H4 (cell line): ENCODE data around the gene CYBB. TPM values are rescaled to one million over a fixed set of nuclear protein-coding genes. Genes with fewer than 3 reads are reported as not detected.

ENCODE experiments used
- DNase-seq: peaks from one replicate; pipeline ENCODE4 v3.0.0-alpha.2; 2015; ENCODE audit warnings: low spot score
- total RNA-seq: library from RNA; depleted of rRNA; stranded (reverse); fragments of >200 nt; shearing (Covaris generic); gene quantifications from 2 replicates; pipeline ENCODE4 v1.2.3, GENCODE V29; 2014

The CYBB gene
- total RNA-seq, 1 experiment from 2014 or later = 0.23 TPM

DNA sequence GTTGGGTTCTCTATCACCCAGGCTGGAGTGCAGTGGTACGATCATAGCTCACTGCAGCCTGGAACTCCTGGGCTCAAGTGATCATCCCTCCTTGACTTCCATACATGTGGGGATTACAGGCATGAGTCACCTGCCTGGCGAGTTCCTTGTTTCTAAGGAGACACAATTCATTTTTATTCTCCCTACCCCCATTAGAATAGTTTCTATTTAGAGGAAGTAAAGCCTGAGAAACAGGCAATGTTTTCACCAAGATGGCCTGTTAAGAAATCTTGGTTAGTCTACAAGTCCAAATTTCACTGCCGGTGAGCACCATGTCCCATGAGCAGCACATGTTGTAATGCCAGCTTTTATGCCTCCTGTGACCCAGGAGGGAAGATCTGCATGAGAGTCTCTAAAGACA is 5.7 kb downstream of the CYBB start:
- DNase-seq = no peak

DNA sequence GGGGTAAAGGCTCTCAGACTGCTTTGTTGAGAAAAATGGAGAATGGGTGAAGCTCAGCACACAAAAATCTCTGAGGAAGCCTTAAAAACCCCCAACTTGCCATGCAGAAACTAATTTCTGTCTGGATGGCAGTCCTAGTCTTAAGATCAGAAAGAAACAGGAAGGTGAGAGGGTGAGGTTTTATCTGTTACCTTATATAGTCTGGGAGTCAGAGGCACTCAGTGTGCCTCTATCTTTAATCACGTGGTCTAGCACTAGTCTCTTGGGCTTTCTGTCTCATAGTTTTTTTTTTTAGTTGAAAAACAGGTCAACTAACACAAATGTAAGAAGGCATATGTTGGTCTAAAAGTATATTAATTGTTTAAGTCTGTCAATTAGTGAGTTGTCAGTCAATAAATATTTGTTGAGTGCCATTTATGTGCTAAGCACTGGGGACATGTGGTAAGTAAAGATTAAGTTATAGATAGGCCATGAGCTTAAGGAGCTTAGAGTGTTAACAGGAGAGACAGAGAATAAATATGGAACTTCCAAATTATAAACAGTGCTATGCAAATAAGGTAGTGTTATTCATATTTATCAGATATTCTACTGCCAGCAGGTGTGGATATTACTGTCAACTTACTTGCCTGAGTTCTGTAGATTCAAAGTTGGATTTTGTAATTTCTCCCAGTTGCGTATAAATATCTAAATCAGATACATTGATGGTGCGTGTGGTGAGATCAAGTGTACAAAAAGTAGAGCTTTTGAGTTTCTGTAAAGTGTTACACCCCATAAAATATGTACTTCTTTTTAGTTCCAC is 7.0 kb downstream of the CYBB start:
- no peak for DNase-seq

DNA sequence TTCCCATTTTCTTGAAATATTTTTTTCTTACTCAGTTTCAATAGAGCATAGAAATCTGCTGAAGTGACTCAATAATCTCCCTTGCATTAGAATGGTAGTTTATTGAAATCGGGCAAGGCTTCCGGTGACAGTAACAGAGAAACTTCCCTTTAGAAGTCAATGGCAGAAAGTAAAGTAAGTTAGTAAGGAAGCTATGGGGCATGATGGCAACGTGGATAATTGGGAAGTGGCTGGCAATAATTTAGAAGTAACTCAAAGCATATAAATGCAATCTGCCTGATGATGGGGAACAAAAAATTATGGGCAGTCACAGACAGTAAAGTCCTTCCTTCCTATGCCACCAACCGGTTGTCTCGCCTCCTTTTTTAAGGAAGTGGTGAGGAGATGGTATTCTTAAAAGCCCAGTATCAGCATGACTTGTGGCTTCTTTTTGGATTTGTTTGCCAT is 7.6 kb downstream of the CYBB start:
- DNase-seq = no peak

DNA sequence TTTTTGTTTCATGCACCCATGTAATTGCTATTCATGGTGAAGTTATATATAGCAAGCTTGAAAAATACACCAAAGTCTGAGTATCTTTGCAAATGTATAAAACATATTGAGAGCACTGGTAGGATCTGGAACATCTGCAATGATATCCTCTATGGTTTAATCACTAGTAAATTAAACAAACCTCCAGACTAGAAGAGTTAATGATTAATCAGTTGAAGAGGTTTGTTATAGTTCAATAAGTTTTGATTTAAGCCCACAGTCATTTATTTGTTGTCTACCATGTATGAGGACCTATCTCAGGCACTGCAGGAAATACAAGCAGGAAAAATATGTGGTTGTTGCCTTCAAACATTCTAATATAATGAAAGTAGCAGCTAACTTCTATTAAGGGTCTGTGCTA is 16.5 kb downstream of the CYBB start:
- no peak for DNase-seq

DNA sequence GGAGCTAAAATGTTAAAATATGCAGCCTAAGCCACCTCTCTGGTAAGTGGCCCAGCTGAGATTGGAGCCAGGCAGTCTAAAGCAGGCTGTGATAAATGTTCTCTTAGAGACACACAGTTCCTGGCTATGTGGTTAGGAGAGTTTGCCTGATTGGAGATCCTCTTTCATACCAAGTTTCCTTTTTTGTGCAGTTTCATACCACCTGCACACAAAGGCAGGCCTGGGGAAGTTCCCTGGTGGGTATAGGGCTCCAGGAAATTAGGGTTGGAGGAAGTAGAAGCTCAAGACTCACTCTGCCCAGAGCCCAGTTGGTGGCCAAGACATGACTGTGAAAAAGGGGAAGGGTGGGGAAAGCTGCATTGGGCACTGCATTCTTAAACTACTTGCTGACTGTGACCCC is 16.9 kb downstream of the CYBB start:
- no peak for DNase-seq

DNA sequence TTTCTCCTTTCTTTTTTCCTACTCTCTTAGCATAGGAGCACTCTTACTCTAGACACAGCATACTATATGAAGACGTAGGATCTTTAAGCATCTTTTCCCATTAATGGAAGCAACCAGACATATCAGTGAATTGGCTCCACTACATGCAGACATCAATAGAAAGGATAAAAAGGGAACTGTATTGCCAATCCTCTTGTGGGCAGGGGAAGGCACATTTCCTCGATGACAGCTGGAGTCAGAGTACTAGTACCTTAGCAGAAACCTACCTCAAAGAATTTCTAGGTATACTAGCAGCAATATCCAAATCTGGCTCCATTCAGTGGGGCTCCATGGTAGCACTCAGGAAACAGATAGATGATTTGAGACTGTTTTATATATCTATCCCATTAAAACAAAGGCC is 20.1 kb downstream of the CYBB start:
- no peak for DNase-seq

DNA sequence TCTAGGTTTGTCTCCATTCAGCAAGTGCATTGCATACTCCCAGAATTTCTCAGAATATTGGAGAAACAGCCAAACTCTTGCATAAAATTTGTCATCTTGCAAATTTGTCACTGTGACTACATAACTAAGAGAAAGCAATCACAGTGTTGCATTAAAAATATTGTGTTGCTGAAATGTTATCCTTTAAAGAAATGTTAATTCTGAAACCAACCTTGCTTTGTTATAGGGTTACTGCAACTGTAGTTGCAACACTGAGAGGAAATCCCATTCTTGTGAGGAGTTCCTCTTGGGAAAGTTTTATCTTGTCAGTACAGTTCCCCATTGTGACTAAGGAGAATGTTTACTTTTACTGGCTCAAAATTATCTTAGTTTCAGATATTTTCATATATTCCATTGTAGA is 20.9 kb downstream of the CYBB start:
- no peak for DNase-seq

DNA sequence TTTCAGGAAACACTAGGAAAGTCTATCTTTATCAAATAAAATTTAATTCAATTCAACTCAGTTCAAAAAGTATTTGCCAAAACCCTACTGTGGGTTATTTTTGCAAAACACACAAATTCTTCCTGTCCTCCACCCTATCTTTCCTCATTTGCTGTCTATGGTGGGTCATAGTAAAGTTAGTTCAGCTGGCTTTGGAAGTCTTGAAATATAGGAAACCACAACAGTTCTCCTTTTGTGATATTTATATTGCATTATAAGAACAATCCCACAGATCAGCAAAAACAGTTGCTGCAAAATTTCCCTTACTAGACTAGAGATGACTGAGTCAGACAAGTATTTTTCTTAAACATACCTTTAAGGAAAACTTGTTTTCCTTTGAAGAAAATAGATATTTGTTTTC is 22.2 kb downstream of the CYBB start:
- DNase-seq = no peak

DNA sequence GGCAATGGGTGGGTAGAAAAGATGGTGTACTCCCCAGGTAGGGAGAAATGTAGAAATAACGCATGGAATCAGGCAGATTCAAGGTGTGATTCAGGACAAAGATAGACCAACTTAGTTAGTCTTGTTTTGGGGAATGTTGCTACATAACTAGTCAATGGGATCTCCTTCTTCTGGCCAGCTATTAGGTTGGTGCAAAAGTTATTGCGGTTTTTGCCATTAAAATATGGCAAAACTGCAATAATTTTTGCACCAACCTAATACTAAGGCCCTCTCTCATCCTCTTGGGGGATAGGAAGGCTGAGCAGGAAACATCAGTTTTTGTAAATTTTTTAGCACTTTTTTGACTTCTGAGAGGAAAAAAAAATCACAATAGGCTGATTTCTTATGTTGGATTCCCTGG is 23.2 kb downstream of the CYBB start:
- no peak for DNase-seq

DNA sequence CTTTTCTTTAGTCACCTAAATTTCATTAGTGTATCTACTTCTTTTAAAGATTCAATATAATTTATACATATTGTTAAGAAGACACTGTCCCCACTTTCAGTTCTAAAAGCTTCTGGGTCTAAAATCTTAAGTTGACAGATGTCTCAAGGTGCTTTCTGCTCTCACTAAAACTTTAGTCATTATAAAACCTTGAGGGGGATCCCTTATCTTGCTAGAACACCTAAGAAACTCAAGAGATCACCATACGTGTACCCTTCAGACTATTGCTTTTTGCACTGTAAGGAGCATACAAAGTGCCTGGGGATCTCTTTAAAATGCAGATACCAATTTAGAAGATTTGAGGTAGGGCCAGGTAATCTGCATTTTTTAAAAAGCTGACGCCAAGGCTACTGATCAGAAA is 30.1 kb downstream of the CYBB start:
- DNase-seq = no peak

DNA sequence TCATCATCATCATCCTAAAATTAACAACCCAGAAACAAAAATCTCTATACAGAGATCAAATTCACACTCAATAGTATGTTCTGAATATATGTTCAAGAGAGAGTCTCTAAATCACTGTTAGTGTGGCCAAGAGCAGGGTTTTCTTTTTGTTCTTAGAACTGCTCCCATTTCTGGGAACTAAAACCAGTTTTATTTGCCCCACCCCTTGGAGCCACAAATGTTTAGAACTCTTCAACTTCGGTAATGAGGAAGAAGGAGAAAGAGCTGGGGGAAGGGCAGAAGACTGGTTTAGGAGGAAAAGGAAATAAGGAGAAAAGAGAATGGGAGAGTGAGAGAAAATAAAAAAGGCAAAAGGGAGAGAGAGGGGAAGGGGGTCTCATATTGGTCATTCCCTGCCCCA is 32.3 kb downstream of the CYBB start:
- DNase-seq = peak; percentile 11

DNA sequence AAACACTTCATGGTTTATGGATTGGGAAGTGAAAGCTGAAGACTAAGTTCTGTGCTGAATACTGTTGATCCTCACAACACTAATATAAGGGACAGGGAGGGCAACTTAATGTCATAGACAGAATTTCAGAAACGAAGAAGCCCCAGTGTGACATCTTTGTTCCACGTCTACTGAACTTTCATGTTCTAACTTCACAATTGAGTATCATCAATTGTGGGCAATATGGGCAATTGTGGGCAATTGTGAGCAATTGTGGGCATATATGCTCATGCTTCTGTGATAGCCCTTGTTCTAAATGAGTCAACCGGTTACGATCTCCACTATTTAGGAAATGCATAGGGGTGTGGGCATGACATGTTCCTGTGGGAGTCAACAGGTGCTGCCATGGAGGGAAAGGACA is 33.7 kb downstream of the CYBB start:
- no peak for DNase-seq

DNA sequence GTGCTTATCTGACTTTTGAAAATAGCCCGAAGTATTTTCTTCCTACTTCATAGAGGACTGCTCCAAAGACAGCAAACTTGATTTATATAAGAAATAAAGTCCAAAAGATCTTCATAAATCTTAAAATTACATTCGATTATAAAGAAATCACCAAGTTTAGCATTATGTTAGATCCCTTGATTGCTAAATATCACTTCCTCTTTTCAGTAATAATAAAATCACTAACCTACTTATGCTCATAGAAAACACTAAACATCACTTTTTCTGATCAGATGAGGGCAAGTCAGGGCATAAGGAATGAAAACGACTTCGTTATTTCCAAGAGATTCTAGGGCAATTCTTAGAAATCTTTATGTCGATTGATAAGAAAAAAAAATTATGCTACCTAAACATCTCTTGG is 35.5 kb downstream of the CYBB start:
- no peak for DNase-seq

DNA sequence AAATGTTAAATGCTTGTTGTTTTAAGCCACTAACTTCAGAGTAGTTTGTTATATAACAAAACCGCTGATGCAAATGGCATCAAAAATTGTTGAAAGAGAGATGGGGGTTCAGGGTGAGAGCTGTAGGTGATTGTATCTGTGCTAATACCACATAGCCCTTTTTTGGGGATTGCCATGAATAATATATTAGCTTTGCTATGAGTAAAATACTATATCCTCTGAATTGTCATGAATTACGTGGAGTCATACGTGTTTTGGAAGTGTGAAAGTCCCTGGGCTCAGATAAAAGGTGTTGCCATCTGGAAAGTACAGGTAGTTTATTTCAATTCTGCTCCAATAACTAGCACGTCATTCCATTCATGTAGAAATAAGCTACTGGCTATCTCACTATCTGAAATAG is 36.9 kb downstream of the CYBB start:
- no peak for DNase-seq

DNA sequence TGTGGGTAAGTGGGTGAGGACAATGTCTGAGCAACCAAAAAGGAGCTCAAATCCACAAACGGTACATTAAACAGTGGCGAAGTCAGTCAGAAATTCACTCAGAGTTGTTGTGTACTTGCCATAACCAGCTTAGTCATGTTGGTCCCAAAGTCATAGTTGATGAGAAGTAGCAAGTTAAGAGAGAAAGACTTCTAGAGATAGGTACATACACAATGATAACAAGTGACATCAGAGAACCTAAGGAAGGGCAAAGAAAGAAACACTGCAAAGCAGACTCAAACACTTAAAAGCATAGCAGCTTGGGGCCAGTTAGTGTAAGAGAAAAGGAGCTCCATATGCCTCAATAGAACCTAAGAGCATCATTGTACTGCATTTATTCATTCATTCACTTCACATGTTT is 37.3 kb downstream of the CYBB start:
- no peak for DNase-seq

DNA sequence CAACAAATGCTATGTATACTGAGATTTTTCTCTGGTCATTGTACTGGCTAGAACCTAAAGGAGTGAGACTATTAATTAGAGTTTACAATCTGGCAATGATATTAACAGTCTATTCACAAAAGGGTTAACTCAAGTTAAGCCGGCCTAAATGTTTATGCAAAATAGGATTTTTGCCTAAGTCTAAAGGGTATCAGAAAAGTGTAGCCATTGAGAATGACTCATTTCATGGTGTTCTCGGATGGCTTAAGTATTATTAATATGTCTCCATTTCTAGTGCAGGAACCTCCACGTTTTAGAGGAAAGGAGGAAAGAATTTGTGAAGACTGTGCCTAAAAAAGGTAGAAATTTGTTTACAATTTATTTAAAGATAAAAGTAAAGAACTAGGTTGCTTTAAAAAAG is 37.7 kb downstream of the CYBB start:
- no peak for DNase-seq

DNA sequence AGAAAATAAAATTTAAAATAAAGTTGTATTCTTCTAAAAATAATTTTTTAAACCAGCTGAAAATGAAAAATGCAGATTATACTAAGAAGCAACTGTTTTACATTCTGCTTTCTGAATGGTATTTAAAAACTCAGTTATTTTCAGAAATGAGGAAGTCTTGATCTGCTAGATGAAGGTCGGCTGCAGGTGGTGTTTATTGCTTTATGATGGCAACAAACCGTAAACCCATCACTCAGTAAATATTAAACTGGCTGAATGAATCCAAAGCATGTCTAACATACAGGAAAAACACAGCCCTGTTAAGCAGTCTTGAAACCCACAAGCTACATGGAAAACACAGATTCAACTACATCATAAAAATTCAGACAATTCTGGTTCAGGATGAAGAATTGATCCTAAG is 38.2 kb downstream of the CYBB start:
- no peak for DNase-seq

DNA sequence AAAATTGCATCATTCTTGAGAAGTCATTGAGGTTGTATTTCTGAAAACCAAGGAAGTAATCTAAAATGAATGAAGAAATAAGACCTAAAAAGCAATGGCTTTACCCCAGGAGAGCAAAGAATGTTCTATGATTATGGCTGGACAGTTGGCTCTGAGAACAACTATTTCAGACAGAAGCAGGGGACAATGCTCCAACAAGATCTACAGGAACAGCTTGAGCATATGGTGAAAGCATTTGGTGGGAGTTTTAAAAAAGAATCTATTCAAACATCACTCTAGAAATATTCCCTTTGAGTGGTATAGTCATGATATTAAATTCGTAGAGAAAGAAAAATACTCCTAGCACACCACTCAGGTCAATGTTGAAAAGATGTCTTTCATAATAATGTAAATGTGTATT is 40.8 kb downstream of the CYBB start:
- no peak for DNase-seq

DNA sequence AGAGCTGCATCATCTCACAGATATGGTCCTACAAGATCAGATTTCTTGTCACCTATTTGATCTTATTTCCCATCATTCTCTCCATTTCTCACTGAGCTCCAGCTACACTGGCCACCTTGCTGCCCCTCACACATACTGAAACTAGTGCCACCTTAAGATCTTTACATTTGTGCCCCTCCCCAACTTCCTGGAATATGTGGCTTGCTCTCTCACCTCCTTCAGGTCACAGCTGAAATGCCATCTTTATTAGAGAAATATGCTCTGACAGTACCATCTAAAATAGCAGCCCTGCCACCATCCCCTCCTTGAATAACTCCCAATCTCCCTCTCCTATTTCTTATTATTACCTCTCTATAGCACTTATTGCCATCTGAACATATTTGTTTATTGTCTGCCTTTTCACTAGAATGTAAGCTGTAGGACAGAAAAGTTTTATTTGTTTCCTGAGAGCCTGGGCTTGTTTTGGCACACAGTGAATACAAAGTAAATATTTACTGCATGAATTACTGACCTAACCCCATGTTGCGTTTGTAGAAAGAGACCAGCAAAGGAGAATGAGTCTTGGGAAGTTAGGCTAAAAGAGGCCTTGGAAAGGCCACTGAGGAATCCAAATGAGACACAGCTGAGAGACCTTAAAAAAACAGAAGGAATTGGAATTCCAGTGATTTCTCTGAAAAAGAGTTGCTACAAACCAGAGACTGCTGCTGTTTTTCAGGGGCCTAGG is 44.8 kb downstream of the CYBB start:
- peak; percentile 6 for DNase-seq

DNA sequence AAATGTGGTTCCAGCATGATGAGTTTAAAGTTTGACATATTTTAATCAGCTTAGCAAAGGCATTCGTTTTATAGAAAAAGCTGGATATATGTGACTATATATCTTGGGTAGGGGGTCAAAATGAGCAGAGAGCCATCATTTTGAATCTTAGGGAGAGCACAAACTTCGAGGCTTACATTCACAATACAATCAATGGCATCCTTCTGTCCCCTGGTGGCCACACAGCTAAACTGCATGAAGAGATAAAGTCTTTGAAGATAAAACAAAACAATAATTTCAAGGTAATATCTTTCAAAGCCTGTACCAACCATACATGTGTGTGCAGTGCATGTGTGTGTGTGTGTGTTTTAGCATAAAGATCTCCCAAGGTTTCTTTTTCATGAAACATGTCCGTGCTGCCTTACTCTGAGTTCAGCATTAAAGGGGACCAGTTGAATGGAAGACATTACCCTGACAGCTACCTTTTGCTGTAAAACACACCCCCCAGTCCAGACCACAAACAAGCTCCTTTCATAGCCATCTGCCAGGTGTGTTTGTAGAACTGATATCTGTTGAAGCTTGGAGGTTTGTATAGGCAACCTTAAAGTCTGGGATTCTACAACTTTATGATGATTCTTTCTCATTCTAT is 45.5 kb downstream of the CYBB start:
- peak; percentile 35 for DNase-seq

DNA sequence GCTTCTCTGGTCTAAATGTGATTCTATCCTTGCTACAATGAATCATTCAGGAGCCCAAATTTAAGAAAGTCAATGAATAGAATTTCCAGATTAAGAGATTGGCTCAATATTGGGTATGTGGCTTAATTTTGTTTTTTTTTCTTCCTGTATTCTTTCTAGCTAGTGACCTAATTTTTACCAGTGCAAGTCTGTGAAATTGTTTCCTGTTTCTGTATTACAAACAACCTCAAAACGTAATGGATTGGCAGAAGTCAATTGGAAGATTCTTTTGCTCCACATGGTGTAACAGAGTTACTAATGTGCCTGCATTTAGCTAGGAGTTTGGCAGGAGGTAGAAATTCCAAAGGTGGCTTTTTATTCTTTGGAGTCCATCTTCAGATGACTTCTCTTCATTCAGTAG is 49.9 kb downstream of the CYBB start:
- DNase-seq = no peak

DNA sequence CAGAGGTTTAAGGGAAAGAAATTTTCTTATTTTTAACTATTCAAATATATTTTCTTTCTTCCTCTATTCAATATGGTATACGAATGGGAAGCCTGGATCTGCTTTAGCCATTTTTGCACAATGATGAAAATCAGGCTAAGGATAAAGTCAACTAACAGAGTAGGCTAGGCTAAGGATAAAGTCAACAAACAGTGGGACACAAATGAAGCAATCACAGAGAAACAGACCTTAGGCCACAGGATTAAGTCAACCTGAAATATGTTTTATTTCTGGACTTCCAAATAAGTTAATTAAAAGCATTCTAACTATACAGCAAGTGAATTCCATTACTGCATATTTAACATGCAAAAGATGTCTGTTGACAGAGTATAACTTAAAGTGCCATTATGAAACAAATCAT is 50.5 kb downstream of the CYBB start:
- no peak for DNase-seq

DNA sequence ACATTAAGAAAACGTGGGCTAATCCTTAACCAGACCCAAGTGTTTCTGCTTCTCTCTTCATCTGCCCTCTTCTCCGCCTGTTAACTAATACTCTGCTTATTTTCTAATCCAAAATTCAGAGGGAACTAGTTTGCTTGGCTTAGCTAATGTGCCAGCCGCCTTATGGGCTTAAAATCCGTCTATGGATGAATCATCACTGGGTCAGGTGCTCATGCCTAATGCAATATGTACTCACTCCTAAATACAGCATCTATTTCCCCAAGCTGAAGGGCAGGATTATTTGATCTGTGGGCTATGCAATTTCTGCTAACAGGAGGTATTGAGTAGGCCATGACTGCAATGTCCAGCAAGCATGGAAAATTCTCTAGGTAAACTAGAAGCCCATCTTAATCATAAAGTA is 55.1 kb downstream of the CYBB start:
- no peak for DNase-seq
